CD4-positive, alpha-beta T cell treated with Interleukin-17A for 1 hour (primary cell): ENCODE data around the gene IL34.
"Not testable (repeated sequence)": the region's sequence is repeated elsewhere in the genome, so short reads cannot be mapped to it uniquely, and the experiment has no call there.

ENCODE experiments used
- DNase-seq: peaks from one replicate; pipeline ENCODE4 v3.0.0-alpha.2; 2020

Gene IL34

DNA sequence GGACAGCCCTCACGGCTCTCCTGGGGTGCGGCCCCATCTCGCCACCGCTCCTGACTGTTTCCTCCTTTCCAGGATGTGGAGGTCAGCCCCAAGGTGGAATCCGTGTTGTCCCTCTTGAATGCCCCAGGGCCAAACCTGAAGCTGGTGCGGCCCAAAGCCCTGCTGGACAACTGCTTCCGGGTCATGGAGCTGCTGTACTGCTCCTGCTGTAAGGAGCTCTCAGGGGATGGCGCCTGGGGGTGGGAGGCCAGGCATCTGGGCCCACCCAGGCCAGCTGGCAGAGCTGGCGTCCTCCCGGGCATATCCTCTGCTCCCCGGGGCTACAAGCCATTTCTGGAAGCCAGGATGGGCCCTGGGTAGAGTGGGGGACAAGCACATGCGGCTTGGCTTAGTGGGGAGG, 13.2 kb downstream of the IL34 start:
- DNase-seq, result no peak

DNA sequence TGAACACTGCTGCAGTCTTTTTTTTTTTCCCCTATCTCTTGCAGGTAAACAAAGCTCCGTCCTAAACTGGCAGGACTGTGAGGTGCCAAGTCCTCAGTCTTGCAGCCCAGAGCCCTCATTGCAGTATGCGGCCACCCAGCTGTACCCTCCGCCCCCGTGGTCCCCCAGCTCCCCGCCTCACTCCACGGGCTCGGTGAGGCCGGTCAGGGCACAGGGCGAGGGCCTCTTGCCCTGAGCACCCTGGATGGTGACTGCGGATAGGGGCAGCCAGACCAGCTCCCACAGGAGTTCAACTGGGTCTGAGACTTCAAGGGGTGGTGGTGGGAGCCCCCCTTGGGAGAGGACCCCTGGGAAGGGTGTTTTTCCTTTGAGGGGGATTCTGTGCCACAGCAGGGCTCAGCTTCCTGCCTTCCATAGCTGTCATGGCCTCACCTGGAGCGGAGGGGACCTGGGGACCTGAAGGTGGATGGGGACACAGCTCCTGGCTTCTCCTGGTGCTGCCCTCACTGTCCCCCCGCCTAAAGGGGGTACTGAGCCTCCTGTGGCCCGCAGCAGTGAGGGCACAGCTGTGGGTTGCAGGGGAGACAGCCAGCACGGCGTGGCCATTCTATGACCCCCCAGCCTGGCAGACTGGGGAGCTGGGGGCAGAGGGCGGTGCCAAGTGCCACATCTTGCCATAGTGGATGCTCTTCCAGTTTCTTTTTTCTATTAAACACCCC, 13.8 kb downstream of the IL34 start:
- DNase-seq, result no peak

DNA sequence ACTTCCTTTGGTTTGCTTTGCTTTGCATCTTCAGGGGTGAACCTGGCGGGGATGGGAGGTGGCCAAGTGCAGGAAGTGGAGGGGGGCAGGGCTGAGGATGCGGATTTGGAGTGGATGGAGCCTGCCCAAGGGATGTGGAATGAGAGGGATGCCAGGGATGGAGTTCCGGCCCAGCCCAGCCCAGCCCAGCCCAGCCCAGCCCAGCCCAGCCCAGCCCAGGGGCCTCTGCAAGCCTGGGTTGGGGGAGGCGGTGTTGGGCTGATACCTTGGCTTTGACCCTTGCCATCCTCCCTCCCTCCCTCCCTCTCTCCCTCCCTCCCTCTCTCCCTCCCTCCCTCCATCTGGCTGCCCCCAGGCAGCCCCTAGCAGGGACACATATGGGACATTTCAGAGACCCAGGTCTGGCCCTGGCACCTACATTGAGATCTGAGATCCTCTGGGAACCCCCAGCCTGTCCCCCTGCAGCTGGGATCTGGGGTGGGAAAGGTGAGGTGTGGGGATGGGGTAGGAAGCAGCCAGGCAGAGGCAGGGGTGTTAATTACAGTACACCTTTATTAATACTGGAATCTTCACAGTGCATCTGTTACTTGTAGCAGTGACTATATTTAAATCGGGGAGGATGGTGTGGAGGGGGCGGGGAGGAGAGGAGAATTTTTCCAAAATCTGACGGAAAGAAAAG, 14.5 kb downstream of the IL34 start:
- no peak for DNase-seq

DNA sequence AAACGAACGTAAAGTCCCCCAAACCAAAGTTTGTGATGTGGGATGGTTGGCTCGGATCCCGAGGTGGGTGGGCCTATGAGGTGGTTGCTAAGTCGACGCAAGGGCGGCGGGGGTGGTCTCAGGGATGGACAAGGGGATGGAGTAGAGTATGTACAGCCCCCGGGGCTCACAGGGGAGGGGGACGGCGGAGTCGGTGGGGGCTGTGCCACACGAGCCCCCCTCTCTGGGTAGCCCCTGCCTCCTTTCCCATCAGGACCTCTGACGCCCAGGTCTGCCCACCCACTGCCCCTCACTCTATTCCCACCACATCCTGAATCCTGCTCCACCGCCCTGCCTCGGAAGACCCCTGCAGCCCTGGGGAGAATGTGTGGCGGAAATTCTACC, 15.2 kb downstream of the IL34 start:
- no peak for DNase-seq

DNA sequence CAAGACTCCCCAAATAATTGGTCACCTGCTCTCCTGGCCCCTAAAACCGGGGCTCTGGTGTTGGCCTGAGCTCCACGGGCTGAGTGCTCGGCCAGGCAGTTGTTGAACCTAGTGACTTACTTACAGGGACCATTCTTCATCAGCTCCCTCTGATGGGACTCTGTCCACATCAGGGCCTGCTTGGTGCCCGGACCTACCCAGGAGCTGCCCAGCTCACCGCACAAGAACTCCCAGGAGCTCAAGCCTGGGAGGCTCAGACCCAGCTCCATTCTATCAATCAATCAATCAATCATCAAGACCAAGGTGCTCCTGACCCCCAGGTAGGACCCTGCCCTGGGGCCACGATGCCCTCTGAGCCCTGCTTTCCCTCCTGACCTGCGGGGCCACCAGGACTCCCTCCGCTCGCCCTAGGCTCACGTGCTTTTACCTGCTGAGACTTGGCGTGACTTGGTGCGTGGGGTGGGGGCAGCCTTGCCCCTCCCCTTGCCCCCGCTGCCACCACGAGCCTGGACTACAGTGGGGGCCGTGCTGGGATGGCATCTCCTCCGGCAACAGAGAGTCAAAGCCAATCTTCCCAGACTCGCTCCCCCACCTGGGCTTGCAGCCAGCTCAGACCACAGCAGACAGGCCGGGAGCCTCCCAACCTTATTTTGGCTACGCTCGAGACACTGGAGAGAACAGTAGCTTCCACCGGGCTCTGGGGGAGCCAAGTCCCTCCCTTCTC, 15.7 kb downstream of the IL34 start:
- DNase-seq, result no peak

DNA sequence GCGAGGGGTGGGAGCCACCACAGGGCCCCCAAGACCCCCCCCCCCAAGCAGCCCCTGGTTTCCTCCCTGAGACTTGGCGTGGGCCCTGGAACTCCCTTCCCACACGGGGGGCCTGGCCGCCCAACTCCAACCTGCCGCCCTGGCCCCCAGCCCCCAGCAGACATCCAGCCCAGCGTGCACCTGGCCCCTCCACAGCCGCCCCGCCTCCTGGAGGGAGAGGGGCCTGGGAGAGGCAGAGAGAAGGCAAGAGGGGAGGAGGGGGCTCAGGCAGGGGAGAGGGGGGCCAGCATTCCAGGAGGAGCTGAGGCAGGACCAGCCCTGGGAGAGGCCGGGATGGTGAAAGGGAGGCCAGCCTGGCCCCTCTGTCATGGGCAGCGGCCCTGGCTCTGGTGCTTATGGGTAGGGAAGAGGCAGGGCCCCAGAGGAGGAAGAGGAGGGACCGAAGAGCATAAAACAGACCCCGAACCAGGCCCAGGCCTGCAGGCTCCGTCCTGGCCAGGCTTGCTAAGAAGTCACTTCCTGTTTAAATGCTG, 16.7 kb downstream of the IL34 start:
- DNase-seq, result no peak

DNA sequence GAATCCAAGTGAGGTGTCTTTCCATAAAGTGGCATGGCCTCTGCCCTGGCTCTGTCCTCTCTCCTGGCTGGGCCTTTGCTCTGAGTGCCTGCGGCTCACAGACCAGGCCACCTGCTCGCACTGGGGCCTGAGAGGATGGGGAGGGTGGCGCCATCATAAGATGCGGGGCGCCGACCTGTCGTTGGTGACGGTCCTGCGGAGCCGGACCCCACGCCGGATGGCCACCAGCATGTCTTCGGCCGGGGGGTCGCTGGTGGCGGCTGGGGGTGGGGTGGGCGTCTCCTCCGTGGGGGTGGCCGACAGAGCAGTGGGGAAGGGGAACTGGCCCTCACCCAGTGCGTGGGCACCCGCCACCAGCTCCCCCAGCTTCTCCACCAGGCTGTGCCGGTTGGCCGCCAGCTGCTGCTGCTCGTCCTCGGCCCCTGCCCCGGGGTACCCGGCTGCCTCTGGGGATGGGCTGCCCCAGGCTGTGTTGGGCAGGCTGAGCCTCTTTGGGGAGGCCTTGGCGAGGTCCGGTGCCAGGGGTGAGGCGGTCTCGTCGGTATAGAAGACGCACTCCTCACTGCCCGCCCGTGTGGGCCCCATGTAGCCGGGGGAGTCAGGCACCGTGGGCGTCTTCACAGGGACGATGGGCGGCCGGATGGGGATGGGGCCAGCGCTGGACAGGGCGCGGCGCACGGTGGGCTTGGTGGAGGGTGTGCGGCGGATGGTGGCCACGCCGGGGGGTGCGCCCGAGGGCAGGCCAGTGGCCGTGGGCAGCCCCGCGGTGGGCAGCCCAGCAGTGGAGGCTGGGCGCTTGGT, 17.4 kb downstream of the IL34 start:
- DNase-seq, result no peak

DNA sequence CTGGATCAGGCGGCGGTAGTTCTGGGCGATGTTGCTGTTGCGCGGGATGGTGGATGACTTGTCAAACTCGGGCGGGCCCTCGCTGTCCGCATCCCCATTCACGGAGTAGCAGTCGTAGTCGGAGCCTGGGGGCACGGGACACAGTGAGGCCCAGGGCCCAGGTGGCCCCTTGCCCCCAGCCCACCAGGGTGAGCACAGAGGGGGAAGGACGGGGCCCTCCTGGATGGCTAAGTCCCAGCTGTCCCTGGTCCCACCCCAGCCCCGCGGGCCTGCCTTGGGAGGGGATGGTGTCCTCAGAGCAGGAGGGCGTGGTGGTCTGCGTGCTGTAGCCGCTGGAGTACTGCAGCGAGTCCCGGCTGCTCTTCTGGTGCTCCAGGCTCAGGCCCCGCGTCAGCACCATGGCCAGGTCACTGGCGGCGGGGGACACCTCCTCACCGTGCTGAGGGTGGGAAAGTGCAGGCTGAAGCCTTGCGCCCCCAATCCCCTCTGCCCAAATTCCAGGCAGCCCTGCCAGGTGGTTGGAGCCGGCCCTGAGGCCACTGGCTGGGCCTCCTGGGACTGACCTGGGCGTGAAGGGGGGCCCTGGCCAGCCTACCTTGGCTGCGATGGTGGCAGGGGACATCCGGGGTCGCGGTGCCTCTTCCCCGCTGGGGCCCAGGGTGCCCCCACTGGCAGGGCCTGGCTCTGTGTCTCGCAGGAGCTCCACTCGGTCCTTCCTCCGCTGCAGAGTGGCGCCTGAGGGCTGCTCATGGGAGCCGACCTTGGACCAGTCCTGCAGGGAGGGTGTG, 18.2 kb downstream of the IL34 start:
- DNase-seq, result no peak

DNA sequence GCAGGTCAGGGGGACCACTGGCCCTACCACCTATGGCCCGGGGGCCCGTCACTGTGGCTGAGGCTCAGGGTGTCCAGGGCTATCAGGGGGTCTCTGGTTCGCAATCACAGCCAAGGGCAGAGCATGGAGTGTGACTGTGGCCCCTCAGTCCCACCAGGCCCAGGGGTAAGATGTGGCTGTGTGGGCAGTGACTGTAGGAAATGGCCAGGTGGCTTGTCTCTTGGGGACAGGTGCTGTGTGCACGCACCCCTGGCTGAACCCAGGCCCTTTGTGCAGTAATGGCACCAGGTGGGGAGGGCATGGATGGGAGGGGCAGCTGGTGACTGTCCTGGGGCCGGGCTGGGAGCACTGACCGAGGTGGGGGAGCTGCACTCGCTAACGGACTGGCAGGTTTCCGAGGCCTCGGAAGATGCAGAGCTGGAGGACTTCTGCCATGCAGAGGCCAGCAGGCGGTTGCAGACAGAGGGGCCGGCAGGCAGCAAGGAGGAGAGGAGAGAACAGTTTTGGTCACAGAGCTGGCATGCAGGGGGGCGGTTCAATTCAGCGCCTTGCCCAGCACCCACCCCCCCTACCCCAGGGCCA, 18.8 kb downstream of the IL34 start:
- no peak for DNase-seq

DNA sequence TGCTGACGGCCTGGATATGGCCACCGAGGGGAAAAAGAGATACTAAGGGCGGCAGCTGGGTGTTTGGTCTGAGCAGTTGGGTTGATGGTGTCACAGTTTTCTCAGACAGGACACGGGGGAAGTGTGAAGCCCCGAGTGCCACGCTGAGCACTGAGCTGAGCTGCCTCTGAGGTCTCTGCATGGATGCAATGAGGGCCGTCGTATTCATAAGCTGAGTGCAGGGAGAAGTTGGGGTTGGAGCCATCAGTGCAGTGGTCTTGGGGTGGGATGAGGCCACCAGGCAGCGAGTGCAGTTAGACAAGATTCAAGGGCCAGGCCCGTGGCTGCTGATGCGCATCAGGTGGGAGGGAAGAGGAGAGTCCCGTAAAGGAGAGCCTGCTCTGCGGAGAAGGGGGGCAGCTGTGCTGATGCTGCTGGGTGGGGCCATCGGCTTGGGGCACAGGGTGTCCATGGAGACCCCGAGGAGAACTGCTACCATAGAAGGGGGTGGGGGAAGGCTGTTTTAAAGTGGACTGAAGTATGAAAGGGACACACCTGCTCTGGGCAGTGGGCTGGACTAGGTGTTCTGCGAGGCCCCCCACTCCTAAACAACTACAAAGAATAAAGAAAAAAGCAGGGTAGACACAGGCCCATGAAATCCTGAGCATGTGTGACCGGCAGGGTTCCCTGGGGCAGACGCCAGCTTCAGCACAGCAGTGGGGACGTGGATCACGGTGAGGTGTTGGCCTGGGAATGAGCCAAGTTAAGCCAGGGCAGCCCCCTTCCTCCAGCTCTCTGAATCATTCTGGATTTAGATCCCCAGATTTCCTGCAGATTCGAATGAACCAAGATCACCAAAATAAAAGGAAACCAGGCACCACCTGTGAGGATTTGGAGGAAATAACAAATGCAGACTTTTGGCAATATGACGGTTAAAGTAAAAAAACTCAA, 19.7 kb downstream of the IL34 start:
- DNase-seq, result no peak

DNA sequence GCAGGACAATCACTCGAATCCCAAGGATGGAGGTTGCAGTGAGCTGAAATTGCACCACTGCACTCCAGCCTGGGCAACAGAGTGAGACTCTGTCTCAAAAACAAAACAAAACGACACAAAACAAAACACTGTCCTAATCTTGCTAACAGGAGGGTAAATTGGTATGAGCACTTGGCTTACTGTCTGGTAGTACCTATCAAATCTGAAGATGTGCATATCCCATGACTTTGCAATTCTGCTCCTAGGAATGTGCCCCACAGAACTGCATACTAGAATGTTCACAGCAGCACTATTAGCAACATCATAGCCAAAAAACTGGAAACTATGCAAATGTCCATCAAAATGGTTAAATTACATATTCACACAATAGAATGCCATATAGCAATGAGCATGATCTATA, 23.8 kb downstream of the IL34 start:
- no peak for DNase-seq

DNA sequence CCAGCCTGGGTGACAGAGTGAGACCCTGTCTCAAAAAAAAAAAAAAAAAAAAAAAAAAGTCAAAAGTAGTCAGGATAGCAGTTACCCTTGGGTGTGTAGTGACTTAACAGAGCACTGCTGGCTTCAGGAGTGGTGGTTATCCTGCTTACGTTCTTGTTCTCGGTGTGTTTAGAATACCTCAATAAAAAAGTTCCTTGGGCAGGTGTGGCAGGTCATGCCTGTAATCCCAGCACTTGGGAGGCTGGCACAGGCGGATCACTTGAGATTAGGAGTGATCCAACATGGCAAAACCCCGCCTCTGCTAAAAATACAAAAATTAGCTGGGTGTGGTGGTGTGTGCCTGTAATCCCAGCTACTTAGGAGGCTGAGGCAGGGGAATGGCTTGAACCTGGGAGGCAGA, 24.6 kb downstream of the IL34 start:
- not testable (repeated sequence) for DNase-seq

DNA sequence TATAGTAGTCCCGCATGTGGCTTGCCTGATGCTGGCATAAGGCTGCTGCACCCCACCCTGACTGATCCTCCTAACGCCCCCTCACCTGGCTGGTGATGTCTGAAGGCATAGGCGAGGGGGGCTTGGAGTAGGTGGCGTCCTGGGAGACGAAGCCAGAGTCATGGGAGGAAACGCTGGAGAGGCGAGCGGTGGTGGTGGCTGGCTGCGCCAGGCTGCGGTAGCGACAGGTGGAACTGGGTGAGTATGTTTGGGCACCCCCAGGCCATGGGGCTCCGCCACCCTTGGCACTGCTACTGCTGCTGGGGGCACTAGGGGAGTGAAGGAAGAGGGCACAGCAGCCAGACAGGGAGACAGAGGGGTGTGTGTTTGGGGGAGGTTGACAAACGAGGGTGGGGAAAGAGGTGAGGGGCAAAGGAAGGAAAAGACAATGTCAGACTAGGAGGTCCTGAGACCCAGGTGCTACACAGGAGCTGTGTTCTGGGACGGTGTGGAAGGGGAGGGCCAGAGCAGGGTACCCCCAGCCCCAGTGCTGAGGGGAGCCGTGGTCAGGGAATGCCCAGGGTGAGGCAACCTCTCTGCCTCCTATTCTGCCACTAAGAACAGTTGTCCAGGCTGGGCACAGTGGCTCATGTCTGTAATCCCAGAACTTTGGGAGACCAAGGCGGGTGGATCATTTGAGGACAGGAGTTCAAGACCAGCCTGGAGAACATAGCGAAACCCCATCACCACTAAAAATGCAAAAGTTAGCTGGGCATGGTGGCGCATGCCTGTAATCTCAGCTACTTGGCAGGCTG, 28.1 kb downstream of the IL34 start:
- DNase-seq, result no peak

DNA sequence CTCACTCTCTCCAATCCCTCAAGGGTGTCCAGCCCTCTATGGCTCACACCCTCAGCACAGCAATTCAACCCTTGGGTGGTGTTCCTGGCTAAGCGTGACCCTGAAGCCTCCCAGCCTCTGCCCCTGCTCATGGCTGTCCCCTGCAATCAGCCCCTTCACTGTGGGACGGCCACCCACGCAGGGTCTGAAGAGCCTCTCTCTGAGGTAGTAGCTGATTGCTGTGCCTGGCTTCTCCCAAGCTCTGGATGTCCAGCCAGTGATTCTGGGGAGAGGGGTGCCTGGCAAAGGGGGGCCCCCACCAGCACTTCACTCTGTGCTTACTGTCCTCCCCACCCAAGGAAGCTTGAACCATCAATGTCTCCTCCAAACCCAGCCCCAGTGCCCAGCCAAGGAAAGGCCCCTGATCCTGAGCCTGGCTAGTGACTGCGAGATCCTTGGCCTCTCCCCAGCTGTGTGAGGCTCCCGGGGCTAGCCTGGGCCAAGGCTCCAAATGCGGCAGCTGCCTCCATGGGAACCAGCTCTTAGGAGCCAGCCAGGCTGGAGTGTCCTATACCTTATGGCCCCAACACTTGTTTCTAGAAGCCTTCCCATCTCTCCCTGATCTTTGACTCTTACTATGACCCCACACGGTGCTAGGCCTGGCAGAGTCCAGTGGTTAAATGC, 29.6 kb downstream of the IL34 start:
- DNase-seq, result no peak

DNA sequence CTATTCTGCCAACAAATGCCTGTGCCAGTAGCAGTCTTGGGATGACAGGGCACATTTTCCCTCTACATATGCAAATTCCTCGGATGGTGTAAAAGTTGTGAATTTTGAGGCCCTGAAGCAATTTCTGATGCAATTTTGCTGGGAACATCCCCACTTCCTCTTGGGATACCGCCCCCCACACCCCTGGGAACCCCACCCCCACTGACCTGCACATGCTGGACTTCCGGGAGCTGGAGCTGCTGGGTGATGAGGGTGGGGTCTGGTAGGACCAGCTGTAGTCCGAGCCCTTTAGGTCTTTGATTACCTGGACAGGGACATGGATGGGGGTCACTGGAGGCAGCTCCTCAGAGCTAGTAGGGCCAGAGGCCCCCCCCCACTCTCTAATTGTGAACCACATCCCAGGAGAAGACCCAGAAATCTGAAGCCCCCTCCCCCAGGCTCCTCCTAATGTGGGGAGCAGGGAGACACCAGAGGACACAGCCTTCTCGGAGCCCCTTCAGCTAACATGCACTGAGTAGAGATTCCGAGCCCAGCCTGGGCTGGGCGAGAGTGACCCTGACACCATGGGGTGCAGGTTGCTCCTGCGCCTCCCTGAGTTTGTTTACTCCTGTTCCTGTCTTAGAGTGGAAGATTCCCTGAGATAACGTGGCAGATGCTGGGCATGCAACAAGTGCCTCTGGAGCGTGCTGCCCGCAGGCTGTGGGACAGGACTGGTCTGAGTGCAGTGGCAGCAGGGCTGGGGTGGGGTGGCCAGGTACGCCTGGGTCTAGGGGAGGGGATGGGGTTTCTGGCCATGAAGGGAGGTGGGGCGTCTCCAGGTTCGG, 30.5 kb downstream of the IL34 start:
- no peak for DNase-seq

DNA sequence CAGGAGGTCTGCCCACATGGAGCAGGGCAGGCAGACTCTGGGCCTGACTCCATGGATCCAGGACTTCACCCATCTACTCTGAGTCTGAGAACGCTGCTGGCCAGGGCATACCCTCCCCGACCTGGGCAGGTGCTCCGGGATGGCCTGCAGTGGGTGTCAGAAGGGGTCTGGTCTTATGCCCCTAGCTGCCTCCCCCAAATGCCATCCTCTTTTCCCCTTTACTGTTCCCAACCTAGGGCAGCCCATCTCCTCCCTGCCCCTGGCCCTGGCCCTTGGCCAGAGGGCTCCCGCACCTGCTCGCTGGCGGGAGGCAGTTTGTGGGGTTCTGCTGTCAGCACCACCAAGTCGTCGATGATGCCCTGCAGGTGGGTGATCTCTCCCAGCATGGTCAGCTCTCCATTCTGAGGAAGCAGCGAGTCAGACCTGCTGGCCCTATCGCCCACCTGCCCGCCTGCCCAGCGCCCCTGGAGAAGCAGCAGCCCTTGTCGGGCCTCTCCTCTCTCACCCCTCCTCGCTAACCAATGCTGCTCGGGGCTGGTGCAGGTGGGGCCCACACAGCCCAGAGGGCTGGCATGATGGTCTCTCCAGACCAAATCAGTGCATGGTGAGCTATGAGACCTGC, 31.3 kb downstream of the IL34 start:
- no peak for DNase-seq

DNA sequence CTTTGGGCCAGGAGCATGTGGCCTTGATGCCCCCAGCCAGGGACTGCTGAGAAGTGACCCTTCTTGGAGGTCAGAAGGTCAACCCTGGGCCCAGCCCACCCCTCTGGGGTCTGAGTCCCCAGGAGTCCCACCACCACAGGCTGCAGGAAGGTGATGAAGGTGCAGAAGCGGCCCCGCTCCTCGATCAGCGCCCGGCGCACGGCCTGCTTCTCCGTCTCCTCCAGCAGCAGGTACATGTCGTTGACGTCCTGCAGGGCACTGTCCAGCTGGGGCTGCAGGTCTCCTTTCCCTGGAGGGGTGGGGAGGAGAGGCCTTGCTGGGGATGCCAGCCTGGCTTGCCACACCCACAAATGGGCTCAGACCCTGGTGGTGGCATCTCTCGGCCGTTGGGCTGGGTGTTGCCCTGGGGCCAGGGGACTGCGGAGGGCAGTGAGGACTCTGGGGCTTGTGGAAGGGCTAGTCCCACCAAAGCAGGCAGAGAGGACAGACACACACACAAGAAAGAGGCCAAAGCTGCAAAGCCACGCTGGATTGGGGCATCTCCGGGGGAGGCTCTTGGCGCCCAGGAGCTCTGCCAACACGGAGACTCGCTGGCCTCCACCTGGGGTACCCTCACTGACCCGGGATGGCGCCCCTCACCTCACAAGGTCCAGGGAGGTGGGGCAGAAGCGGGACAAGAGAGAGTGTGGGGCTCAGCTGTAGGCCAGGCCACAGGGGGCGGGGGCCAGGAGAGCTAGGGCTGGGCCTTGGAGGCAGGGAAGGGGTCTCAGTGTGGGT, 31.9 kb downstream of the IL34 start:
- no peak for DNase-seq
